Keratinocyte (primary cell): ENCODE data around the gene ZSCAN21. TPM values are rescaled to one million over a fixed set of nuclear protein-coding genes. Genes with fewer than 3 reads are reported as not detected.

Experiments used
- DNase-seq: peaks from one replicate; pipeline ENCODE4 v3.0.0-alpha.2; 2011; ENCODE audit warnings: low read depth, missing footprints, low spot score
- FAIRE-seq: peaks from 2 replicates; lab custom pipeline; 2011; peaks lifted over from hg19 to GRCh38; lab: Jason Lieb, UNC
- H2AFZ ChIP-seq: 2 replicates; pipeline ENCODE4 v1.6.0; 2012; ENCODE audit warnings: low read length, control low read depth, inconsistent platforms; ENCODE audit not compliant: control insufficient read depth
- H3K27ac ChIP-seq: 2 replicates; pipeline ENCODE4 v1.5.1; 2011; ENCODE audit warnings: low read length; ENCODE audit not compliant: control insufficient read depth, insufficient read depth
- H3K27me3 ChIP-seq: 3 replicates; pipeline ENCODE4 v1.6.0; 2011; ENCODE audit warnings: low read length; ENCODE audit not compliant: control insufficient read depth, insufficient read depth; ENCODE audit errors: extremely low read depth
- H3K36me3 ChIP-seq, 2 experiments: 2 replicates in 1 of 2; 3 replicates in 1 of 2; pipeline ENCODE4 v1.5.1; 2011; ENCODE audit warnings: low read length in 2 of 2, mild to moderate bottlenecking in 1 of 2; ENCODE audit not compliant: control insufficient read depth in 2 of 2, insufficient read depth in 2 of 2; ENCODE audit errors: extremely low read depth in 1 of 2
- H3K4me1 ChIP-seq: 3 replicates; pipeline ENCODE4 v1.5.1; 2011; ENCODE audit warnings: low read length; ENCODE audit not compliant: control insufficient read depth, insufficient read depth; ENCODE audit errors: extremely low read depth
- H3K4me2 ChIP-seq: 3 replicates; pipeline ENCODE4 v1.6.0; 2011; ENCODE audit warnings: low read depth, low read length; ENCODE audit not compliant: control insufficient read depth, insufficient read depth; ENCODE audit errors: extremely low read depth
- H3K4me3 ChIP-seq, 3 experiments: fragments of 200-600 bp in 1 of 3; sonication (generic) in 1 of 3; 2 replicates in 2 of 3; 3 replicates in 1 of 3; pipeline ENCODE4 v1.5.1; 2011 to 2016; ENCODE audit warnings: low read length in 3 of 3, mild to moderate bottlenecking in 3 of 3, control low read depth in 2 of 3, inconsistent platforms in 1 of 3, low read depth in 1 of 3, mixed read lengths in 1 of 3, mixed run types in 1 of 3, moderate library complexity in 1 of 3; ENCODE audit not compliant: control insufficient read depth in 2 of 3, insufficient read depth in 2 of 3; ENCODE audit errors: extremely low read depth in 1 of 3
- H3K79me2 ChIP-seq: 2 replicates; pipeline ENCODE4 v1.6.0; 2012; ENCODE audit warnings: low read length; ENCODE audit not compliant: control insufficient read depth, insufficient read depth
- H3K9ac ChIP-seq: 3 replicates; pipeline ENCODE4 v1.6.0; 2011; ENCODE audit warnings: low read length; ENCODE audit not compliant: control insufficient read depth, insufficient read depth; ENCODE audit errors: extremely low read depth
- H3K9me1 ChIP-seq: 3 replicates; pipeline ENCODE4 v1.6.0; 2011; ENCODE audit warnings: low read length; ENCODE audit not compliant: control insufficient read depth, insufficient read depth; ENCODE audit errors: extremely low read depth
- H3K9me3 ChIP-seq: 2 replicates; pipeline ENCODE4 v1.5.1; 2012; ENCODE audit warnings: low read depth, low read length; ENCODE audit not compliant: control insufficient read depth
- H4K20me1 ChIP-seq: 3 replicates; pipeline ENCODE4 v1.6.0; 2011; ENCODE audit warnings: low read length; ENCODE audit not compliant: control insufficient read depth, insufficient read depth; ENCODE audit errors: extremely low read depth
- CTCF ChIP-seq, 3 experiments: IDR thresholded peaks in 1 of 3; conservative IDR thresholded peaks in 1 of 3; optimal IDR thresholded peaks in 1 of 3; 2 replicates in 2 of 3; 3 replicates in 1 of 3; pipeline versions ENCODE3 to v1.5.1; 2011; ENCODE audit warnings: low read length in 3 of 3, mild to moderate bottlenecking in 3 of 3, moderate library complexity in 2 of 3, control low read depth in 1 of 3, inconsistent platforms in 1 of 3; ENCODE audit not compliant: insufficient read depth in 2 of 3; ENCODE audit errors: extremely low read depth in 1 of 3
- EZH2 ChIP-seq: IDR thresholded peaks from one replicate; pipeline ENCODE4 v1.6.1; 2012; ENCODE audit warnings: inconsistent platforms, mild to moderate bottlenecking, low read length, moderate library complexity
- dilution Hi-C: fragments of 300-500 bp; cut with MboI; formaldehyde crosslinking; loops from one replicate; pipeline ENCODE4 v1.7.0; 2020; ENCODE audit warnings: low sequenced_read_pairs; ENCODE audit not compliant: extremely low pct_ligation_motif_present
- polyA plus RNA-seq, 5 experiments: library from polyadenylated mRNA; depleted of rRNA in 3 of 5; stranded (reverse) in 3 of 5; stranded (forward) in 1 of 5; unstranded in 1 of 5; fragments of >200 nt; gene quantifications; 1 replicate in 1 of 5; 2 replicates in 3 of 5; 3 replicates in 1 of 5; pipeline versions ENCODE4 v1.2.1 to v1.2.3, GENCODE V29; 2011 to 2012; ENCODE audit warnings: missing spikeins in 2 of 5, low read depth in 1 of 5, low replicate concordance in 1 of 5

Gene ZSCAN21
- polyA plus RNA-seq, 1 donor (not counting 4 experiments of a cell fraction or from before 2014, with no cell fraction given) = 12.6 TPM

GRCh38 chr7:100087055-100087750 lies 37.6 kb downstream of the ZSCAN21 start:
- TF ChIP-seq EZH2 = no peak
- TF ChIP-seq CTCF (optimal IDR thresholded peaks at IDR 0.05 in 1 of 3, IDR thresholded peaks at IDR 0.05 in 1 of 3, conservative IDR thresholded peaks at IDR 0.05 in 1 of 3; ENCODE audit: extremely low read depth in 1 of 3, insufficient read depth in 2 of 3, low read length in 3 of 3) = no peak
- dilution Hi-C loops = no loop called here
- Histone ChIP-seq H3K4me2 (peak overlapping the region; percentile 50), H3K4me3 (no peak overlapping the region), H4K20me1 (no peaks in the 10 kb centered on the region), H3K36me3 (peaks cover 14 to 18% of the 10 kb centered on the region in 2 experiments), H3K9ac (peak overlapping the region; percentile 42), H2AFZ (peak overlapping the region; percentile 59), H3K79me2 (peaks cover 15% of the 10 kb centered on the region), H3K9me3 (no peaks in the 10 kb centered on the region), H3K4me1 (peaks cover 30% of the 10 kb centered on the region), H3K27ac (peak overlapping the region; percentile 85), H3K9me1 (no peaks in the 10 kb centered on the region), H3K27me3 (no peaks in the 10 kb centered on the region)
- peak; percentile 48 for DNase-seq
- FAIRE-seq = peak; percentile 90

- Histone ChIP-seq H3K9ac (peak overlapping the region; percentile 90), H2AFZ (peak overlapping the region; percentile 74), H3K27ac (peak overlapping the region; percentile 85), H3K4me2 (peak overlapping the region; percentile 82), H4K20me1 (no peaks in the 10 kb centered on the region), H3K4me1 (peaks cover 27% of the 10 kb centered on the region), H3K79me2 (peaks cover 15% of the 10 kb centered on the region), H3K36me3 (peaks cover 21 to 26% of the 10 kb centered on the region in 2 experiments), H3K9me3 (no peaks in the 10 kb centered on the region), H3K9me1 (no peaks in the 10 kb centered on the region), H3K27me3 (no peaks in the 10 kb centered on the region), H3K4me3 (peak overlapping the region; percentile 84 to 95 (median 89))
- DNase-seq (no peak), FAIRE-seq (no peak)
- TF ChIP-seq EZH2 = no peak
- TF ChIP-seq CTCF (optimal IDR thresholded peaks at IDR 0.05 in 1 of 3, IDR thresholded peaks at IDR 0.05 in 1 of 3, conservative IDR thresholded peaks at IDR 0.05 in 1 of 3; ENCODE audit: extremely low read depth in 1 of 3, insufficient read depth in 2 of 3, low read length in 3 of 3) = no peak
- dilution Hi-C loops = no loop called here
These were observed 38.6 kb downstream of the ZSCAN21 start for GRCh38 chr7:100088095-100088620.
